Subcutaneous adipose tissue (tissue), 4 donors: ENCODE data around the gene SERPIND1. TPM values are rescaled to one million over a fixed set of nuclear protein-coding genes. Genes with fewer than 3 reads are reported as not detected.

ENCODE experiments used
- total RNA-seq, 4 donors: library from RNA; depleted of rRNA; stranded (reverse); fragments of >200 nt; gene quantifications; one replicate each; pipeline ENCODE4 v1.1.0, GENCODE V29; 2016
- TF ChIP-seq, protein P1 (sequence below): fragments of 450-650 bp; IDR thresholded peaks from one replicate; pipeline ENCODE4 v1.5.1; 2016; ENCODE audit warnings: low read depth, mild to moderate bottlenecking, control low read depth, antibody characterized with exemption, moderate library complexity

SERPIND1 gene
- total RNA-seq, 4 donors from 2014 or later = 0.22 TPM; not detected in 3

- TF ChIP-seq, protein P1, sequence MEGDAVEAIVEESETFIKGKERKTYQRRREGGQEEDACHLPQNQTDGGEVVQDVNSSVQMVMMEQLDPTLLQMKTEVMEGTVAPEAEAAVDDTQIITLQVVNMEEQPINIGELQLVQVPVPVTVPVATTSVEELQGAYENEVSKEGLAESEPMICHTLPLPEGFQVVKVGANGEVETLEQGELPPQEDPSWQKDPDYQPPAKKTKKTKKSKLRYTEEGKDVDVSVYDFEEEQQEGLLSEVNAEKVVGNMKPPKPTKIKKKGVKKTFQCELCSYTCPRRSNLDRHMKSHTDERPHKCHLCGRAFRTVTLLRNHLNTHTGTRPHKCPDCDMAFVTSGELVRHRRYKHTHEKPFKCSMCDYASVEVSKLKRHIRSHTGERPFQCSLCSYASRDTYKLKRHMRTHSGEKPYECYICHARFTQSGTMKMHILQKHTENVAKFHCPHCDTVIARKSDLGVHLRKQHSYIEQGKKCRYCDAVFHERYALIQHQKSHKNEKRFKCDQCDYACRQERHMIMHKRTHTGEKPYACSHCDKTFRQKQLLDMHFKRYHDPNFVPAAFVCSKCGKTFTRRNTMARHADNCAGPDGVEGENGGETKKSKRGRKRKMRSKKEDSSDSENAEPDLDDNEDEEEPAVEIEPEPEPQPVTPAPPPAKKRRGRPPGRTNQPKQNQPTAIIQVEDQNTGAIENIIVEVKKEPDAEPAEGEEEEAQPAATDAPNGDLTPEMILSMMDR = no peak
Observed at GRCh38 chr22:20781272-20781990, 7.5 kb downstream of the SERPIND1 start.

DNA sequence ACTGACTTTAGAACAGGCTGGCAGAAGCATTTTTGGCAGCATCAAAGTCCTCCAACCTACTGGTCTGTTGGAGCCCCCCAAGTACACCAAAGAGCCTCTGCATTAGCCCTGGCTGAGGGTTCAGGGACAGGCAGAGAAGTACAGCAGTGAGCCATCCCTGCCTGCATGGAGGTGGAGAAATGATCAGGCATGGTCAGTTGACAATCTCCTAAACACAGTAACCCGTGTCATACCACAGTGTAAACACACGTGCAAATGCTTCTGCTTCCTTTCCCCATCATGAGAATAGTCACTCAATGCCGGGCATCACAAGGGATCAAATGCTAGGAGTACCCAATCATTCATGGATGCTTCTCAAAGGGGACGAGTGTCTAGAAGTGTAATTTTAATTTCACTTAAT is 8.2 kb downstream of the SERPIND1 start:
- TF ChIP-seq, protein P1 = no peak

DNA sequence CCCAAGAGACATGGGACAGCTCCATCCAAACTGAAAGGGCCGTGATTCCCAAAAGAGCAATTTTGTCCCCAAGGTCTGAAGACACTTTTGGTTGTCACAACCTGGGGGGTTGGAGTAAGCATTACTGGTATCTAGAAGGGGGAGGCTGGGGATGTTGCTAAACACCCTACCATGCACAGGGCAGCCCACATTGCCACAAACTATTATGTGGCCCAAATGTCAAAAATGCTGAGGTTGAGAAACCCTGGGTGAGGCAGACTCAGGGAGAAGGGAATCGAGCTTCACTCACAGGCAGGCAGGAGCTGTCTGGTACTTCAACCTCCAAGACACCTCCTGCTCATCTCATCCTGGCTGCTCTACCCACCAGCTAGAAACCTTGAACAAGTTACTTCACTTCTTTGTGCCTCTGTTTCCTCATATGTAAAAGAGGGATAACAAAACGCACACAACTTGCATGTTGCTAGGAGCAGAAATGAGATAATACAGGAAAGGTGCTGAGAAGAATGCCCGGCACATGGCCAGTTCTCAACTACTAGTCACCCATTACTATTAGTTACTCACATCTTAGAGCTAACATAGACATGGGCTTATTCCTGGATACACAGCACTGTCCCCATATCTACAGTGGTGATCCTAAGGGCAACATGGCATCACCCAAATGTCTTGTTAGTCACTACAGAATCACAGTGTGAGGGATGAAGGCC is 8.8 kb downstream of the SERPIND1 start:
- TF ChIP-seq, protein P1 = no peak

- TF ChIP-seq, protein P1 = no peak
Observed at GRCh38 chr22:20783300-20783673, 9.4 kb downstream of the SERPIND1 start.

DNA sequence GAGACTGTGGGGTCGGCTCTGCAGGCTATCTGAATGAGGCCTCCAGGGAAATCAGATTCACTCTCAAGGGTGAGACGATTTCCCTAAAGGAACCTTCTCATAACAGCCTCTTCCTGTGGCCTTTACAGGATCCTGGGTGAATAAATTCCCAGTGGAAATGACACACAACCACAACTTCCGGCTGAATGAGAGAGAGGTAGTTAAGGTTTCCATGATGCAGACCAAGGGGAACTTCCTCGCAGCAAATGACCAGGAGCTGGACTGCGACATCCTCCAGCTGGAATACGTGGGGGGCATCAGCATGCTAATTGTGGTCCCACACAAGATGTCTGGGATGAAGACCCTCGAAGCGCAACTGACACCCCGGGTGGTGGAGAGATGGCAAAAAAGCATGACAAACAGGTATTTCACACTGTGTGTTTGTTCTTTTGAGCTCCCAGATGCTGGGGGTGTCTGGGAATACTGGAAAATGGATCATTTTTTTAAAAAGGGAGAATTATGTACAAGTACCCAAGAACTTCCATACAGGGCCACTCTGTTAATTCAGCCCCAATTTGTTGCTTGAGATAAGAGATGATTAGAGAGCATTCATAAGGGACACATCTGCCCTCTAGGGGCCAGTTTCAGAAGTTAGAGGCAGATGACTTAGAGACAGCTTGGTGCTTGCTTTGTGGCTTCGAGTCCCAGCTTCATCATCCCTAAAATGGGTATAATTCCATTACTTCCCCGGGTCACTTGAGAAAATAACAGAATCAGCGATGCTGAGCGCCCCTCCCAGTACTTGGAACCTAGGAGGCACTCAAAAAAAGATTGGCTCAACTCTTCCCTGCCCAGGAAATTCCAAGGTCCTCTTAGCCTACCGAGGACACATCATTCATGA is 10.2 kb downstream of the SERPIND1 start:
- TF ChIP-seq, protein P1 = no peak

GRCh38 chr22:20785415-20785814 is 11.5 kb downstream of the SERPIND1 start:
- TF ChIP-seq, protein P1 = no peak

- TF ChIP-seq, protein P1 = no peak
Observed at GRCh38 chr22:20786048-20786447, 12.1 kb downstream of the SERPIND1 start.
